Kidney epithelial cell (primary cell): ENCODE measurements around the gene ALOXE3. TPM values are rescaled to one million over a fixed set of nuclear protein-coding genes. Genes with fewer than 3 reads are reported as not detected.

Experiments used
- DNase-seq: peaks from one replicate; pipeline ENCODE4 v3.0.0-alpha.2; 2010; ENCODE audit warnings: low read depth
- H3K27me3 ChIP-seq: 2 replicates; pipeline ENCODE4 v1.6.0; 2011; ENCODE audit warnings: low read length; ENCODE audit not compliant: control insufficient read depth, insufficient read depth
- H3K36me3 ChIP-seq: 2 replicates; pipeline ENCODE4 v1.5.1; 2011; ENCODE audit warnings: low read length; ENCODE audit not compliant: control insufficient read depth, insufficient read depth
- H3K4me3 ChIP-seq: 2 replicates; pipeline ENCODE4 v1.5.1; 2011; ENCODE audit warnings: low read depth, mild to moderate bottlenecking, control low read depth, low read length
- total RNA-seq: library from RNA; depleted of rRNA; stranded (reverse); fragments of >200 nt; gene quantifications from 2 replicates; pipeline ENCODE4 v1.2.3, GENCODE V29; 2015
- TF ChIP-seq, protein P1 (sequence below): IDR thresholded peaks from 2 replicates; pipeline ENCODE4 v1.5.1; 2011; ENCODE audit warnings: mild to moderate bottlenecking, moderate library complexity, low read length, control low read depth, inconsistent platforms; ENCODE audit not compliant: insufficient read depth, poor library complexity, severe bottlenecking

ALOXE3 gene
- total RNA-seq, 1 donor from 2014 or later, result 0.75 TPM

DNA sequence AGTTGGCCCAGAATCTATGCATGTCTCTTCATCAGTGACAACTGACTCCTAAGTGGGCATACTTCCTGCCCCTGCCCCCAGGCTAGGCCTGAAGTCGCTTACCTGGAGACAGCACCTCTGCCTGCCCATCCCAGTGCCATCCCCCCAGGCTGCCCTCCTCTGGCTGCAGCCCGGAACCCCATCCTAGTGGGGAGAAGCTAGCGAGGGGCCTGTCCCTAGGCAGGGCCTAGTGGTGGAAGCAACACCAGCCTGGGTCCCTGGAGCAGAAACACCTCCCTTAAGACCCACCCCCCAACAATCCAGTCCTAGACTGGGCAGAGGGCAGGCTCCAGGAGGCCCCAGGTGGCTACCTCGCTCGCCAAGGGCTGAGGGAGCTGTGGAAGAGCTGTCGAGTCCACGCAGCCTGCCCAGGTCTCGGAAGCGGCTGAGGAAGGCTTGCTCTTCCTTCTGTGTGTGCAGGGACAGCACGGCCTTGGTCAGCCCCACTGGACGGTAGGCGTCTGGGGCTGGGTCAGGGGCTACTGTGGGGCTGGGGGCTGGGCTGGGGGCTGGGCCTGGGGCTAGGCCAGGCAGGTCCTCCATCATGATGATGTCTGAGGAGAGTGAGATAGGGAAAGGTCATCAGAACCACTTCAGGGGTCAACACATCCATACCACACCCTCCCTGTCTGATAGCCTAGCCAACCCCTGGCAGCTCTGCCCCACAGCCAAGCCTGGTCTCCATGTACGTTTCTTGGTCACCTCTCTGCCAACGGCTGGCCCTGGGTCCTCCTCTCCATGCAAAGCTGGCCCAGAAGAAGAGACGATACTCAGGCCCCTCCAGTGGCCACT, 26.3 kb upstream of the ALOXE3 start:
- Histone ChIP-seq H3K27me3 (no peaks in the 10 kb centered on the region), H3K36me3 (peaks cover 16% of the 10 kb centered on the region), H3K4me3 (no peak overlapping the region)
- TF ChIP-seq, protein P1, sequence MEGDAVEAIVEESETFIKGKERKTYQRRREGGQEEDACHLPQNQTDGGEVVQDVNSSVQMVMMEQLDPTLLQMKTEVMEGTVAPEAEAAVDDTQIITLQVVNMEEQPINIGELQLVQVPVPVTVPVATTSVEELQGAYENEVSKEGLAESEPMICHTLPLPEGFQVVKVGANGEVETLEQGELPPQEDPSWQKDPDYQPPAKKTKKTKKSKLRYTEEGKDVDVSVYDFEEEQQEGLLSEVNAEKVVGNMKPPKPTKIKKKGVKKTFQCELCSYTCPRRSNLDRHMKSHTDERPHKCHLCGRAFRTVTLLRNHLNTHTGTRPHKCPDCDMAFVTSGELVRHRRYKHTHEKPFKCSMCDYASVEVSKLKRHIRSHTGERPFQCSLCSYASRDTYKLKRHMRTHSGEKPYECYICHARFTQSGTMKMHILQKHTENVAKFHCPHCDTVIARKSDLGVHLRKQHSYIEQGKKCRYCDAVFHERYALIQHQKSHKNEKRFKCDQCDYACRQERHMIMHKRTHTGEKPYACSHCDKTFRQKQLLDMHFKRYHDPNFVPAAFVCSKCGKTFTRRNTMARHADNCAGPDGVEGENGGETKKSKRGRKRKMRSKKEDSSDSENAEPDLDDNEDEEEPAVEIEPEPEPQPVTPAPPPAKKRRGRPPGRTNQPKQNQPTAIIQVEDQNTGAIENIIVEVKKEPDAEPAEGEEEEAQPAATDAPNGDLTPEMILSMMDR, result no peak
- DNase-seq, result no peak

DNA sequence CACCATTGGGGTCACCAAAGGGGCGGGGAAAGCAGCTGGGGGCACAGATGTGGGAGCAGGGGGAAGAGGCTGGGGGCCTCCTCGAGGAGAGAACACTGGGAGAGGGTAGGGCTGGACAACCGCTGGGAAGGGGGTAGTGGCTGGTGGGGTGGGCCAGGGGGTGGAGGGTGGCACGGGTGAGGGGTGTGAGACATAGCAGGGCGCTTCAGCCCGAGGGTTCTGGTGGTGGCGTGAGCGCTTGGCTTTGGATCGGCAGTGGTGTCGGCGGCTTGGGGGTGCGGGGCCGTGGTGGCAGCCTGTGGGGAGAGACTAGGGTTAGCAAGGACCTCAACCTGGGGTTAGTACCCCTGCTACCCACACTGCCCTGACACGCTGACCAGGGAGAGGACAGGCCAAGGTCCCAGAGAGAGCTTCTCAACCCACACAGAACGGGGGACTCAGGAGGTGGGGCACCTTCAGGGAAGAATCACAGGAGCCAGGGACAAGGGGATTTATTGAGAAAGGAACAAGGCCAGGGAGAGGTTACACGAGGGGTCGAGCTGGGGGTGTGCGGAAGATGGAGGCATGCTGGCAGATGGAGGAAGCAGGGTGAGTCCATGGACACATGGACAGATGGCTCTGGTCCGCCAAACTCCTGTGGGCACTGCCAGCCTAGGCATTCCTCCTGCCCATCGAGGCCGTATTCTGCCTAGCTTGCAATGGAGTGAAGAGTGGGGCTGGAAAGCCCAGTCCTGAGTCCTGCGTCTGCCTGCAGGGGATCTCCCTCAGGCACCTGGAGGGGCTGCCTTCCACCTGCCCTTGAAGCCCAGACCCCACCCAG, 25.5 kb upstream of the ALOXE3 start:
- Histone ChIP-seq H3K27me3 (no peaks in the 10 kb centered on the region), H3K4me3 (no peak overlapping the region), H3K36me3 (peaks cover 16% of the 10 kb centered on the region)
- DNase-seq, result no peak
- TF ChIP-seq, protein P1, result no peak

DNA sequence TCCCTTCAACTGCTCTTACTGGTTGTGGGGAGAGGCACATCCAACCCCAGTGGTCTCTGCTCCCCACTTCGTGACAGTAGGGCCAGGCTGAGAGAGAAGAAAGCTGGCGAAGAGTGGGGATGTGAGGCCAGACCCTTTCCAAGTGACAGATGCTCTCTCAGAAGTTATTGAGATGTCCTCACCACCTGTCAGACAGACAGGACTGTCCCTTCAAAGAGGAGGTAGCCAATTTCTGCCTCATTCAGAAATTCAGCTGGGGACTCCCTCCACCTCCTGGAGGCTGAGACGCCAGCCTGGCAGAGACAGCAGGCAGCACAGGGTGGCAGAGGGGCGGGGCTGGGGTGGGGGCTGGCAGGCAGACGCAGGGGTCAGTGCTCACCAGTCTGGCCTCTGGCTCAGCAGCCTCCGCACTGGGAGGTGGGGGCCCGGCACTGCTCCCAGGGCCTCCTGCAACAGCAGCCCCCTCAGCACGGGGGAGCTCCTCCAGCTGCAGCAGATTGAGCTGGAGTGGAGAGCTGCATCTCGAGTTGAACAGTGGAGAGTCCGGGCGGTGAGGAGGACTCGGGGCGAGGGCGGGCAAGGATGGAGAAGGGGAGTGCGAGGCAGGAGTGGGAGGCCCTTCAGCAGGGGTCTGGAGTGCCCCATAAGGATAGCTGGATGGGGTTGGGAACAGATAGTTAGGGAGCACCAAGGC, 24.7 kb upstream of the ALOXE3 start:
- no peak for DNase-seq
- no peaks in the 10 kb centered on the region for H3K27me3 ChIP-seq
- TF ChIP-seq, protein P1, result no peak
- no peak overlapping the region for H3K4me3 ChIP-seq
- H3K36me3 ChIP-seq, result peaks cover 16% of the 10 kb centered on the region

DNA sequence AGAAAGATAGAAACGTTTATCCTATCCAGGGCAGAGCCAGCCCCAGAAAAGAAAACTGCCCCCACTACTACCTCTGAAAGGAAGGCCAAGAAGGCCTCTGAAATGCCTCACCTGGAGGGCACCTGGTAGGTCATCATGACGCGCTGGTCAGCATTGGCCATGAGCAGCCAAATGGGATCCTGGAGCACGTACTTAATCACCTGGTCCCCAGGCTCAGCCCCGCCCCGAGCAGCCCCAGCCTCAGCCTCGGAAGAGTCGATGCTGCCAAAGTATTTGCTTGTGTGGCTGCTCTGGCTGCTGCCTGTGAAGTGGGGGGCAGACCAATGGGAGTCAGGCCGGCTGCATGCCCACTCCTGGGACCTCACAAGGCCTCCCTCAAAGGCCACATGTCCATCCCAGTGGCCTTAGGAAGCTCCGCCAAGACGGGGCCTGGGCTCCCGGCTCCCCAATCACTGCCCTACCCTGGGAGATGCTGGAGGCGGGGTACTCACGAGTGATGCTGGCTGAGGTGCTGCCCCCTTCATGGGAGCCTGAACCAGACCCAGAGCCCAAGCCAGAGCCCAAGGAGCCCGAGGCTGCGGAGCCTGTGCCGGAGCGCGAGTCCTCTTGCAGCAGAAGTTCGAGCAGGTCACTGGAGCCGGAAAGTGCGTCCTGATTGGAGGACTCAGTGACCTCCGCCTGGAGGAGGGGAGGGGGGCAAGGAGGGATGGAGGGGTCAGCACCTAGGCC, 24.0 kb upstream of the ALOXE3 start:
- no peak for DNase-seq
- H3K27me3 ChIP-seq, result no peaks in the 10 kb centered on the region
- TF ChIP-seq, protein P1, result no peak
- H3K4me3 ChIP-seq, result no peak overlapping the region
- H3K36me3 ChIP-seq, result peaks cover 16% of the 10 kb centered on the region

DNA sequence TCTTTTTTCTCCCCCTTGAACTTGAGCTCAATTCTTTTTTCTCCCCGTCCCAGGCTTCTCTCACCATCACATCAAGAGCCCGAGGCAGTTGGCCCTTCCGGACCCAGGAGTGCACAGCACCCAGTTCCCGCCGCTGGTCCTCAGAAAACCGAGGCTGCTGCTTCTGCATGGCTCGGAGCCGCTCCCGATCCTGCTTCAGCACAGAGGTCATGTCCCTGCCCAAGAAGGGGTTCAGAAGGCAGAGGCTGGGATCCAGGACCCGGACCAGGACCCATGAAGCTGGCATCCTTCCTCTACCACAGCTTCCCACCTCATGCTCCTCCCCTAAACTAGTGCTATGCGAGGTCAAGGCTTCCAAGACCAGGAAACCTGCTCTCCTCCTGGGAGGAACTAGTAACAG, 23.4 kb upstream of the ALOXE3 start:
- no peak for DNase-seq
- Histone ChIP-seq H3K27me3 (no peaks in the 10 kb centered on the region), H3K36me3 (peaks cover 16% of the 10 kb centered on the region), H3K4me3 (no peak overlapping the region)
- TF ChIP-seq, protein P1, result no peak
